ENCODE data around the gene SEMA6D.

SEMA6D gene

GRCh38 chr15:47811172-47811571, 93.9 kb downstream of the SEMA6D start:
- H3K27ac Mint-ChIP-seq: no peak overlapping the region
- no peak overlapping the region for H3K4me3 Mint-ChIP-seq

GRCh38 chr15:47812470-47812999, 95.2 kb downstream of the SEMA6D start:
- Mint-ChIP-seq H3K27me3 (no peaks in the 10 kb centered on the region), H3K9me3 (no peaks in the 10 kb centered on the region), H3K27ac (no peak overlapping the region), H3K4me1 (peaks cover 20% of the 10 kb centered on the region), H3K4me3 (no peak overlapping the region), H3K36me3 (no peaks in the 10 kb centered on the region)
- no peak for ATAC-seq

More at GRCh38 chr15:47811172-47811571, 93.9 kb downstream of the SEMA6D start:
- Mint-ChIP-seq H3K36me3 (no peaks in the 10 kb centered on the region), H3K9me3 (no peaks in the 10 kb centered on the region), H3K27me3 (no peaks in the 10 kb centered on the region), H3K4me1 (peaks cover 20% of the 10 kb centered on the region)
- ATAC-seq: no peak

GRCh38 chr15:47813748-47814384, 96.6 kb downstream of the SEMA6D start:
- no peak overlapping the region for H3K4me3 Mint-ChIP-seq
- no peak overlapping the region for H3K27ac Mint-ChIP-seq
- H3K4me1 Mint-ChIP-seq: peaks cover 20% of the 10 kb centered on the region
- H3K9me3 Mint-ChIP-seq: no peaks in the 10 kb centered on the region
- no peaks in the 10 kb centered on the region for H3K36me3 Mint-ChIP-seq
- peak; percentile 87 for ATAC-seq
- H3K27me3 Mint-ChIP-seq: no peaks in the 10 kb centered on the region

GRCh38 chr15:47814620-47815019, 97.3 kb downstream of the SEMA6D start:
- no peak overlapping the region for H3K27ac Mint-ChIP-seq
- H3K9me3 Mint-ChIP-seq: no peaks in the 10 kb centered on the region
- no peak overlapping the region for H3K4me3 Mint-ChIP-seq
- no peaks in the 10 kb centered on the region for H3K27me3 Mint-ChIP-seq
- no peaks in the 10 kb centered on the region for H3K36me3 Mint-ChIP-seq
- no peak for ATAC-seq
- peaks cover 20% of the 10 kb centered on the region for H3K4me1 Mint-ChIP-seq

GRCh38 chr15:47817969-47818548, 100.8 kb downstream of the SEMA6D start:
- Mint-ChIP-seq H3K36me3 (no peaks in the 10 kb centered on the region), H3K27me3 (no peaks in the 10 kb centered on the region), H3K9me3 (no peaks in the 10 kb centered on the region), H3K4me3 (no peak overlapping the region), H3K27ac (no peak overlapping the region), H3K4me1 (peaks cover 17% of the 10 kb centered on the region)
- ATAC-seq: no peak

- Mint-ChIP-seq H3K27ac (no peak overlapping the region), H3K36me3 (no peaks in the 10 kb centered on the region), H3K4me1 (peaks cover 9% of the 10 kb centered on the region), H3K9me3 (no peaks in the 10 kb centered on the region), H3K27me3 (no peaks in the 10 kb centered on the region), H3K4me3 (no peak overlapping the region)
- no peak for ATAC-seq
These were observed 101.9 kb downstream of the SEMA6D start for GRCh38 chr15:47819158-47819557.

GRCh38 chr15:47820057-47820746, 102.9 kb downstream of the SEMA6D start:
- peaks cover 6% of the 10 kb centered on the region for H3K4me1 Mint-ChIP-seq
- no peaks in the 10 kb centered on the region for H3K36me3 Mint-ChIP-seq
- no peak overlapping the region for H3K27ac Mint-ChIP-seq
- H3K4me3 Mint-ChIP-seq: no peak overlapping the region
- no peaks in the 10 kb centered on the region for H3K9me3 Mint-ChIP-seq
- H3K27me3 Mint-ChIP-seq: no peaks in the 10 kb centered on the region
- no peak for ATAC-seq

GRCh38 chr15:47820747-47821319, 103.5 kb downstream of the SEMA6D start:
- ATAC-seq: no peak
- no peaks in the 10 kb centered on the region for H3K27me3 Mint-ChIP-seq
- no peaks in the 10 kb centered on the region for H3K36me3 Mint-ChIP-seq
- H3K27ac Mint-ChIP-seq: no peak overlapping the region
- no peaks in the 10 kb centered on the region for H3K9me3 Mint-ChIP-seq
- H3K4me1 Mint-ChIP-seq: peaks cover 6% of the 10 kb centered on the region
- no peak overlapping the region for H3K4me3 Mint-ChIP-seq

GRCh38 chr15:47822048-47822447, 104.7 kb downstream of the SEMA6D start:
- H3K36me3 Mint-ChIP-seq: no peaks in the 10 kb centered on the region
- H3K9me3 Mint-ChIP-seq: no peaks in the 10 kb centered on the region
- H3K27ac Mint-ChIP-seq: no peak overlapping the region
- no peaks in the 10 kb centered on the region for H3K27me3 Mint-ChIP-seq
- H3K4me3 Mint-ChIP-seq: no peak overlapping the region
- no peak for ATAC-seq
- peaks cover 6% of the 10 kb centered on the region for H3K4me1 Mint-ChIP-seq

Measured in stimulated activated memory B cell treated with anti-CD40 and anti-IgM and Interleukin-4, amounts not matched to agents 10 μg/mL and 1 μg/mL and 100 μg/mL, for 72 hours (primary cell).